Lower lobe of right lung (tissue), 2 donors: ENCODE data around the gene GFPT2. TPM values are rescaled to one million over a fixed set of nuclear protein-coding genes. Genes with fewer than 3 reads are reported as not detected.

Source experiments
- ATAC-seq, 2 donors: fragments of 200-7000 bp; cut with Tn5 transposase; one replicate each; pipeline ENCODE4 v1.9.1; 2020 to 2022; ENCODE audit warnings: mild to moderate bottlenecking in 2 of 2, moderate library complexity in 2 of 2
- DNase-seq: peaks from one replicate; pipeline ENCODE4 v3.0.0-alpha.2; 2020
- H3K27ac ChIP-seq: fragments of 200-600 bp; one replicate; pipeline ENCODE4 v1.8.0; 2022
- H3K27me3 ChIP-seq: fragments of 200-600 bp; one replicate; pipeline ENCODE4 v1.8.0; 2022; ENCODE audit warnings: low read depth
- H3K36me3 ChIP-seq: fragments of 200-600 bp; one replicate; pipeline ENCODE4 v1.8.0; 2022; ENCODE audit warnings: mild to moderate bottlenecking
- H3K4me1 ChIP-seq: fragments of 200-600 bp; one replicate; pipeline ENCODE4 v1.8.0; 2022
- H3K4me3 ChIP-seq: fragments of 200-600 bp; one replicate; pipeline ENCODE4 v1.8.0; 2022; ENCODE audit warnings: mild to moderate bottlenecking
- H3K9me3 ChIP-seq: fragments of 200-600 bp; one replicate; pipeline ENCODE4 v1.8.0; 2022
- intact Hi-C: fragments of 100-400 bp; cut with DNase I; formaldehyde crosslinking; loops from one replicate; pipeline ENCODE4 v1.11.0; 2022
- total RNA-seq: library from RNA; stranded (reverse); fragmentation: NEBNext Ultra II Directional; extraction: Animal tissue kit (Norgen Biotek cat#: 25700); gene quantifications from one replicate; pipeline ENCODE4 v1.2.1, GENCODE V29; 2021
- TF ChIP-seq, protein P1 (sequence below): fragments of 200-600 bp; IDR thresholded peaks from one replicate; pipeline ENCODE4 v1.8.0; 2022; ENCODE audit warnings: antibody characterized with exemption, mild to moderate bottlenecking
- donor health status: DM: no; HTN: yes; CAD: no; lungs with severe emphysema.

GFPT2 gene
- total RNA-seq, 1 donor from 2014 or later: 13.4 TPM

DNA sequence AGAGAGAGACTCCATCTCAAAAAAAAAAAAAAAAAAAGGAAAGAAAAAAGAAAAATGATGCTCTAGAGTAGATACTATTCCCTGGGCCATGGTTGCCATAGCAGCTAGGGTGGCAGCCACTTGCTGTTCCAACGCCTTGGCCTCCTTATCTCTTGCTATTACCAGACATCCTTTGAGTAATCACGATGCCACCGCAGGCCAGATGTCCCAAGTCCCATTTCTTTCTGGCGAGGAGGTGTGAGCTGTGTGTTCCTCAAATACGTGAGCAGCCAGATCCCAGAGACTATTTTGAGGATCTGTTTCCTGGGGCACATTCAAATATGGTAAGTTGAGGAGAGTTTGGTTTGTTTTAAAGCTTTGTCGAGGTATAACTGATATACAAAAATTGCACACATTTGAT, 23.4 kb upstream of the GFPT2 start:
- H3K27me3 ChIP-seq: no peaks in the 10 kb centered on the region
- H3K4me1 ChIP-seq: no peaks in the 10 kb centered on the region
- TF ChIP-seq, protein P1, sequence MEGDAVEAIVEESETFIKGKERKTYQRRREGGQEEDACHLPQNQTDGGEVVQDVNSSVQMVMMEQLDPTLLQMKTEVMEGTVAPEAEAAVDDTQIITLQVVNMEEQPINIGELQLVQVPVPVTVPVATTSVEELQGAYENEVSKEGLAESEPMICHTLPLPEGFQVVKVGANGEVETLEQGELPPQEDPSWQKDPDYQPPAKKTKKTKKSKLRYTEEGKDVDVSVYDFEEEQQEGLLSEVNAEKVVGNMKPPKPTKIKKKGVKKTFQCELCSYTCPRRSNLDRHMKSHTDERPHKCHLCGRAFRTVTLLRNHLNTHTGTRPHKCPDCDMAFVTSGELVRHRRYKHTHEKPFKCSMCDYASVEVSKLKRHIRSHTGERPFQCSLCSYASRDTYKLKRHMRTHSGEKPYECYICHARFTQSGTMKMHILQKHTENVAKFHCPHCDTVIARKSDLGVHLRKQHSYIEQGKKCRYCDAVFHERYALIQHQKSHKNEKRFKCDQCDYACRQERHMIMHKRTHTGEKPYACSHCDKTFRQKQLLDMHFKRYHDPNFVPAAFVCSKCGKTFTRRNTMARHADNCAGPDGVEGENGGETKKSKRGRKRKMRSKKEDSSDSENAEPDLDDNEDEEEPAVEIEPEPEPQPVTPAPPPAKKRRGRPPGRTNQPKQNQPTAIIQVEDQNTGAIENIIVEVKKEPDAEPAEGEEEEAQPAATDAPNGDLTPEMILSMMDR: no peak
- H3K9me3 ChIP-seq: no peaks in the 10 kb centered on the region
- ATAC-seq (no peak), DNase-seq (no peak)
- no peaks in the 10 kb centered on the region for H3K36me3 ChIP-seq
- no peak overlapping the region for H3K27ac ChIP-seq
- no peak overlapping the region for H3K4me3 ChIP-seq
- intact Hi-C loops: no loop called here

DNA sequence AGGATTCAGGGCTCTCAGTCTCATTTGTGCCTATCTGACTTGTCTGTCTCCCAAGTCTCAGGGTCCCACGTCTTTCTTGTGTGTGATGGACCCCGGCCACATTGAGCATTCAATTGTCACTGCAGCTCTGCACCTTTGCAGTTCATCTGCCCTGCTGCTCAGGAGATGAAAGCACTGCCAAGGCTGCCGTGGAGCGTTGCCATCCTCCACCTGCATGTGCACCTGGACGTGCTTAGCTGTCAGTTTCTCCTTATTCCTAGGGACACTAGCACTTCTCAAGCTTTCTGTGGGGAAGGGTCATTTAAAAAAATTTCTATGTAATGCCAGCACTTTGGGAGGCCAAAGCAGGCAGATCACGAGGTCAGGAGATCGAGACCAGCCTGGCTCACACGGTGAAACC, 22.8 kb upstream of the GFPT2 start:
- intact Hi-C loops: no loop called here
- TF ChIP-seq, protein P1: no peak
- H3K9me3 ChIP-seq: no peaks in the 10 kb centered on the region
- no peak overlapping the region for H3K27ac ChIP-seq
- no peaks in the 10 kb centered on the region for H3K36me3 ChIP-seq
- DNase-seq (no peak), ATAC-seq (no peak)
- H3K4me3 ChIP-seq: no peak overlapping the region
- H3K4me1 ChIP-seq: no peaks in the 10 kb centered on the region
- no peaks in the 10 kb centered on the region for H3K27me3 ChIP-seq

- DNase-seq (no peak), ATAC-seq (no peak)
- Histone ChIP-seq H3K36me3 (no peaks in the 10 kb centered on the region), H3K4me3 (no peak overlapping the region), H3K4me1 (no peaks in the 10 kb centered on the region), H3K27me3 (no peaks in the 10 kb centered on the region), H3K9me3 (no peaks in the 10 kb centered on the region), H3K27ac (no peak overlapping the region)
- intact Hi-C loops: no loop called here
- TF ChIP-seq, protein P1: no peak
Observed at GRCh38 chr5:180375291-180375690, 22.2 kb upstream of the GFPT2 start.

DNA sequence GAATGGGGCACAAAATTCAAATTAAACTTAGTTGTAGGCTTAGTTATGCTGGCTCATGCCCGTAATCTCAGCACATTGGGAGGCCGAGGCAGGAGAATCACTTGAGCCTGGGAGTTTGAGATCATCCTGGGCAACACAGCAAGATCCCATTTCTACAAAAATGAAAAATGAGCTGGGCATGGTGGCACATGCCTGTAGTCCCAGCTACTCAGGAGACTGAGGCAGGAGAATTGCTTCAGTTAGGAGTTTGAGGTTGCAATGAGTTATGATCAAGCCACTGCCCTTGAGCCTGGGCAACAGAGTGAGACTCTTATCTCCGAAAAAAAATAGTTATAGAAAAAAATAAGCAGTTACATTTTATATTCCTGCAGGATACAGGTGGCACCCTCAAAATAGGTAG, 20.7 kb upstream of the GFPT2 start:
- Histone ChIP-seq H3K27me3 (no peaks in the 10 kb centered on the region), H3K9me3 (no peaks in the 10 kb centered on the region), H3K4me3 (no peak overlapping the region), H3K27ac (no peak overlapping the region), H3K36me3 (no peaks in the 10 kb centered on the region), H3K4me1 (no peaks in the 10 kb centered on the region)
- intact Hi-C loops: no loop called here
- no peak for ATAC-seq
- TF ChIP-seq, protein P1: no peak
- no peak for DNase-seq

DNA sequence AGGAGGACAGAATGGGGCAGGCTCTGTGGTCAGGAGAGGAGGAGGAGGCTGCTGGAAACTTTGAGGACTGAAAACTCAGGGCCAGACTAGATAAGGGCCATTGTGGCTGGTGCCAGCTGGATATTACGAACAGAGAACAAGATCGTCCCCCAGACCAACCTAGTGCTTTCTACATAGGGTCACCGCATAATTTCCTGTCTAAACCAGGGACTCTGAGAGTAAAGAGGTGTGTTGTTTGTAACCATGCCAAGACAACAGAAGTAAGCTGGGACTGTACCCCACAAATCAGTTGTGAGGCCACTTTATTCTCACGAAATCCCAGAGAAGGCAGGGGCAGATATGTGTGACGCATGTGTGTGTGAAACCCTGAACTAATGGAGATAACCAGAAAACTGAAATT, 20.3 kb upstream of the GFPT2 start:
- Histone ChIP-seq H3K4me1 (no peaks in the 10 kb centered on the region), H3K36me3 (no peaks in the 10 kb centered on the region), H3K27ac (no peak overlapping the region), H3K27me3 (no peaks in the 10 kb centered on the region), H3K4me3 (no peak overlapping the region), H3K9me3 (no peaks in the 10 kb centered on the region)
- DNase-seq (no peak), ATAC-seq (no peak)
- intact Hi-C loops: no loop called here
- TF ChIP-seq, protein P1: no peak

DNA sequence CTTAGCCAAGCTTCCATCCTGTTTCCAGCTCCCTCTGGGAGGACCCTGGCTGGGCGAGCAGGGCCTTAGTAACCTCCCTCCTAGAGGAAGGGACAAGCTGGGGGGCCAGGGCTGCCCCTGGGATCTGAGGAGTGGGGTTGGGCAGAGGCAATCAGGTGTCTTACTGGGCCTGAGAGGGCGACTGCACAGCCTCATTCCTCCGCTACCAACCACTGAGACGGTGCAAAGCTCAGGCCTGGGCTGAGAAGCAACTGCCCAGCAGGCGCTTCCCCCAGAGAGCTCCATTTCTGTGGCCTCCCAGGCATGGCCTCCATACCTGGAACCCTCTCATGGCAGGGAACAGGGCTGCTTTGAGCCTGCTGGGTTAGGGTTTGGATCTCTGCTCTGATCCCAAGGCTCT, 18.8 kb upstream of the GFPT2 start:
- intact Hi-C loops: no loop called here
- no peaks in the 10 kb centered on the region for H3K27me3 ChIP-seq

More for the DNA sequence above, 18.8 kb upstream of the GFPT2 start:
- TF ChIP-seq, protein P1: no peak
- Histone ChIP-seq H3K36me3 (no peaks in the 10 kb centered on the region), H3K9me3 (no peaks in the 10 kb centered on the region), H3K4me1 (no peaks in the 10 kb centered on the region), H3K4me3 (no peak overlapping the region), H3K27ac (no peak overlapping the region)
- DNase-seq: no peak
- ATAC-seq: no peak
